Upper lobe of left lung (tissue), 6 donors: ENCODE measurements around the gene TCHH. TPM values are rescaled to one million over a fixed set of nuclear protein-coding genes. Genes with fewer than 3 reads are reported as not detected.

Experiments used
- ATAC-seq, 2 donors: fragments of 200-7000 bp; cut with Tn5 transposase; one replicate each; pipeline ENCODE4 v1.9.1; 2022; ENCODE audit warnings: mild to moderate bottlenecking in 2 of 2, moderate library complexity in 2 of 2; ENCODE audit not compliant: low FRiP score in 2 of 2
- DNase-seq, 2 donors: peaks; one replicate each; pipeline ENCODE4 v3.0.0-alpha.2; 2019 to 2020
- H3K27ac ChIP-seq, 4 donors: fragments of 200-600 bp; sonication (generic); one replicate each; pipeline ENCODE4 v1.5.1; 2016 to 2019
- H3K27me3 ChIP-seq, 4 donors: fragments of 200-600 bp; sonication (generic); one replicate each; pipeline ENCODE4 v1.5.1; 2017 to 2019
- H3K36me3 ChIP-seq, 4 donors: fragments of 200-600 bp; sonication (generic); one replicate each; pipeline ENCODE4 v1.5.1; 2016 to 2019
- H3K4me1 ChIP-seq, 4 donors: fragments of 200-600 bp; sonication (generic); one replicate each; pipeline ENCODE4 v1.5.1; 2018 to 2019
- H3K4me3 ChIP-seq, 4 donors: fragments of 200-600 bp; sonication (generic); one replicate each; pipeline ENCODE4 v1.5.1; 2017 to 2019; ENCODE audit warnings: mild to moderate bottlenecking in 2 of 4, moderate library complexity in 1 of 4
- H3K9me3 ChIP-seq, 4 donors: fragments of 200-600 bp; sonication (generic); one replicate each; pipeline ENCODE4 v1.5.1; 2018 to 2019
- EP300 ChIP-seq, 4 donors: sonication (generic); formaldehyde crosslinking; IDR thresholded peaks; one replicate each; pipeline ENCODE4 v1.5.1; 2017; ENCODE audit warnings: antibody characterized with exemption in 4 of 4, control low read depth in 2 of 4
- POLR2A ChIP-seq, 4 donors: fragments of 450-650 bp; IDR thresholded peaks; one replicate each; pipeline ENCODE4 v1.5.1; 2016 to 2017; ENCODE audit warnings: antibody characterized with exemption in 4 of 4, mild to moderate bottlenecking in 2 of 4
- POLR2AphosphoS5 ChIP-seq, 2 donors: sonication (generic); formaldehyde crosslinking; IDR thresholded peaks; one replicate each; pipeline ENCODE4 v1.5.1; 2017; ENCODE audit warnings: antibody characterized with exemption in 2 of 2
- WGBS, 2 donors: methylation state at CpG; one replicate each; pipeline ENCODE4 v1.1.5; 2017 to 2018; 5-methylcytosine and 5-hydroxymethylcytosine counted together
- total RNA-seq, 6 donors: library from RNA; depleted of rRNA in 4 of 6; stranded (reverse); fragments of >200 nt in 4 of 6; gene quantifications; one replicate each; pipeline versions ENCODE4 v1.1.0 to v1.2.1, GENCODE V29; 2016 to 2021
- TF ChIP-seq, protein P1 (sequence below), 6 experiments: fragments of 450-650 bp in 4 of 6; fragments of 200-600 bp in 2 of 6; sonication (generic) in 2 of 6; IDR thresholded peaks; one replicate each; pipeline ENCODE4 v1.5.1; 2016 to 2019; ENCODE audit warnings: antibody characterized with exemption in 6 of 6
- donor health status: DM: no; HTN: no; CAD: no; lungs with moderate emphysema.
- donor health status: DM: no; HTN: yes; CAD: no; lungs with severe emphysema.

Gene TCHH, protein sequence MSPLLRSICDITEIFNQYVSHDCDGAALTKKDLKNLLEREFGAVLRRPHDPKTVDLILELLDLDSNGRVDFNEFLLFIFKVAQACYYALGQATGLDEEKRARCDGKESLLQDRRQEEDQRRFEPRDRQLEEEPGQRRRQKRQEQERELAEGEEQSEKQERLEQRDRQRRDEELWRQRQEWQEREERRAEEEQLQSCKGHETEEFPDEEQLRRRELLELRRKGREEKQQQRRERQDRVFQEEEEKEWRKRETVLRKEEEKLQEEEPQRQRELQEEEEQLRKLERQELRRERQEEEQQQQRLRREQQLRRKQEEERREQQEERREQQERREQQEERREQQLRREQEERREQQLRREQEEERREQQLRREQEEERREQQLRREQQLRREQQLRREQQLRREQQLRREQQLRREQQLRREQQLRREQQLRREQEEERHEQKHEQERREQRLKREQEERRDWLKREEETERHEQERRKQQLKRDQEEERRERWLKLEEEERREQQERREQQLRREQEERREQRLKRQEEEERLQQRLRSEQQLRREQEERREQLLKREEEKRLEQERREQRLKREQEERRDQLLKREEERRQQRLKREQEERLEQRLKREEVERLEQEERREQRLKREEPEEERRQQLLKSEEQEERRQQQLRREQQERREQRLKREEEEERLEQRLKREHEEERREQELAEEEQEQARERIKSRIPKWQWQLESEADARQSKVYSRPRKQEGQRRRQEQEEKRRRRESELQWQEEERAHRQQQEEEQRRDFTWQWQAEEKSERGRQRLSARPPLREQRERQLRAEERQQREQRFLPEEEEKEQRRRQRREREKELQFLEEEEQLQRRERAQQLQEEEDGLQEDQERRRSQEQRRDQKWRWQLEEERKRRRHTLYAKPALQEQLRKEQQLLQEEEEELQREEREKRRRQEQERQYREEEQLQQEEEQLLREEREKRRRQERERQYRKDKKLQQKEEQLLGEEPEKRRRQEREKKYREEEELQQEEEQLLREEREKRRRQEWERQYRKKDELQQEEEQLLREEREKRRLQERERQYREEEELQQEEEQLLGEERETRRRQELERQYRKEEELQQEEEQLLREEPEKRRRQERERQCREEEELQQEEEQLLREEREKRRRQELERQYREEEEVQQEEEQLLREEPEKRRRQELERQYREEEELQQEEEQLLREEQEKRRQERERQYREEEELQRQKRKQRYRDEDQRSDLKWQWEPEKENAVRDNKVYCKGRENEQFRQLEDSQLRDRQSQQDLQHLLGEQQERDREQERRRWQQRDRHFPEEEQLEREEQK (N-terminal part only)
- total RNA-seq, result 1 to 10 TPM in 1 of 6 donors, under 1 TPM in 3, not detected in 2; 0.15 to 1.0 (median 0.24) TPM

DNA sequence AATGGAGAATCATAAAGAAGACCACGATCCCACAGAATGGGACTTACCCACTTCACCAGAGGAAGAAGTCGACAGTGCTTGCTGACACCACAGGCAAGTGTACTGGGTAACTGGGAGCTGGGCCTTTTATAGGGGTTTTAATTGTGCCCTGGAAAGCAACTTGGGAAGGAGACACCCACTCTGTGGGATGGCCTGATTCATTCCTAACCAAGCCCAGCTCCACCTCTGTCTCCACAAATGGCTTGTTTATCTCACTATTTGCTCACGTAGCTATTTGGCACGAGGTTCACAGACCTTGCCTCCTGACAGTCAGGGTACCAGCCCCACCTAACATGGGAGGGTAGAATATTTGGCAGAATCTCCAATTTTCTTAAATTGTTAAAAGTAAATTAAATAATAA lies at the start of gene TCHH:
Gene TCHH, minus strand, starts transcription at position 101 of the 400 bp plus-strand sequence. CDS start 1,364 bp downstream, outside the sequence.
- peaks cover 0 to 34% (median 17%) of the 10 kb centered on the region in 4 donors for H3K27me3 ChIP-seq
- 60 to 64% methylated on average over 4 of the region's 4 CpGs for WGBS, 2 donors

DNA sequence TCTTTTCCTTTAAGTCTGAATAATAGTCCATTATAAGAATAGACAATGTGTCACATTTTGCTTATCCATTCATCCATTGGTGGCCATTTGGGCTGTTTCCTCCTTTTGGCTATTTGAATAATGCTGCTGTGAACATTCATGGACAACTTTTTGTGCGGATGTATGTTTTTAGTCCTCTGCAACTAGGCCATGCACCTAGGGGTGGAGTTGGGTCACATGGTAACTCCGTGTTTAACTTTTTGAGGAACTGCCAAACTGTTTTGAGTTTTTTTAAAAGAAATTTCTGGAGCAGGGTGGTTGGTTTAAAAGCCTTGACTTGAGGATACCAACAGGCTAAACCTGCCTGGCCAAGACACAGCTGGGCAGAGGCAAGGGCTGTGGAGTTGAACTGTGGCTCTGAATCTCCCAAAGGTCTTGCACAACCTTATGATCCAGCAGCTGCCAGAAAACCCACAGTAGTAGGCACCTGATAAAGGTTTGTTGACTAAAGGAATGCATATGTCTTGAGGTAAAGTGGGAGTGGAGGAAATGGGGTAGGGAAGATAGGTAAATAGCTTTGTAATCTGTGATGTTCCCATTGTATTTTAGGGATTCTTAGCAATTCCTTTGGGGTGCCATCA lies 49.4 kb upstream of the TCHH start:
- H3K4me3 ChIP-seq, result no peak overlapping the region
- peaks cover 2 to 19% (median 6%) of the 10 kb centered on the region in 4 donors for H3K4me1 ChIP-seq
- no peaks in the 10 kb centered on the region for H3K27me3 ChIP-seq
- no peaks in the 10 kb centered on the region for H3K36me3 ChIP-seq
- DNase-seq (no peak), ATAC-seq (no peak)
- TF ChIP-seq POLR2AphosphoS5 (IDR thresholded peaks at IDR 0.05), result no peak
- no peak for TF ChIP-seq EP300 (IDR thresholded peaks at IDR 0.05)
- TF ChIP-seq POLR2A (IDR thresholded peaks at IDR 0.05), result no peak
- TF ChIP-seq, protein P1, sequence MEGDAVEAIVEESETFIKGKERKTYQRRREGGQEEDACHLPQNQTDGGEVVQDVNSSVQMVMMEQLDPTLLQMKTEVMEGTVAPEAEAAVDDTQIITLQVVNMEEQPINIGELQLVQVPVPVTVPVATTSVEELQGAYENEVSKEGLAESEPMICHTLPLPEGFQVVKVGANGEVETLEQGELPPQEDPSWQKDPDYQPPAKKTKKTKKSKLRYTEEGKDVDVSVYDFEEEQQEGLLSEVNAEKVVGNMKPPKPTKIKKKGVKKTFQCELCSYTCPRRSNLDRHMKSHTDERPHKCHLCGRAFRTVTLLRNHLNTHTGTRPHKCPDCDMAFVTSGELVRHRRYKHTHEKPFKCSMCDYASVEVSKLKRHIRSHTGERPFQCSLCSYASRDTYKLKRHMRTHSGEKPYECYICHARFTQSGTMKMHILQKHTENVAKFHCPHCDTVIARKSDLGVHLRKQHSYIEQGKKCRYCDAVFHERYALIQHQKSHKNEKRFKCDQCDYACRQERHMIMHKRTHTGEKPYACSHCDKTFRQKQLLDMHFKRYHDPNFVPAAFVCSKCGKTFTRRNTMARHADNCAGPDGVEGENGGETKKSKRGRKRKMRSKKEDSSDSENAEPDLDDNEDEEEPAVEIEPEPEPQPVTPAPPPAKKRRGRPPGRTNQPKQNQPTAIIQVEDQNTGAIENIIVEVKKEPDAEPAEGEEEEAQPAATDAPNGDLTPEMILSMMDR (IDR thresholded peaks at IDR 0.05), result no peak
- H3K27ac ChIP-seq, result peak overlapping the region in 1 of 4 donors; percentile 28
- H3K9me3 ChIP-seq, result no peaks in the 10 kb centered on the region
- WGBS, 2 donors, result 59 to 70% methylated on average over 2 of the region's 2 CpGs

More for the DNA sequence above, at the start of gene TCHH:
- H3K36me3 ChIP-seq, result no peaks in the 10 kb centered on the region
- TF ChIP-seq EP300 (IDR thresholded peaks at IDR 0.05) (no peak), POLR2A (IDR thresholded peaks at IDR 0.05) (no peak), POLR2AphosphoS5 (IDR thresholded peaks at IDR 0.05) (no peak)
- TF ChIP-seq, protein P1 (IDR thresholded peaks at IDR 0.05), result no peak
- H3K4me1 ChIP-seq, result peaks cover 25 to 28% (median 26%) of the 10 kb centered on the region in 4 donors
- DNase-seq (no peak), ATAC-seq (no peak)
- no peak within 1 kb of the TSS for H3K27ac ChIP-seq
- H3K9me3 ChIP-seq, result no peaks in the 10 kb centered on the region
- H3K4me3 ChIP-seq, result no peak within 1 kb of the TSS

DNA sequence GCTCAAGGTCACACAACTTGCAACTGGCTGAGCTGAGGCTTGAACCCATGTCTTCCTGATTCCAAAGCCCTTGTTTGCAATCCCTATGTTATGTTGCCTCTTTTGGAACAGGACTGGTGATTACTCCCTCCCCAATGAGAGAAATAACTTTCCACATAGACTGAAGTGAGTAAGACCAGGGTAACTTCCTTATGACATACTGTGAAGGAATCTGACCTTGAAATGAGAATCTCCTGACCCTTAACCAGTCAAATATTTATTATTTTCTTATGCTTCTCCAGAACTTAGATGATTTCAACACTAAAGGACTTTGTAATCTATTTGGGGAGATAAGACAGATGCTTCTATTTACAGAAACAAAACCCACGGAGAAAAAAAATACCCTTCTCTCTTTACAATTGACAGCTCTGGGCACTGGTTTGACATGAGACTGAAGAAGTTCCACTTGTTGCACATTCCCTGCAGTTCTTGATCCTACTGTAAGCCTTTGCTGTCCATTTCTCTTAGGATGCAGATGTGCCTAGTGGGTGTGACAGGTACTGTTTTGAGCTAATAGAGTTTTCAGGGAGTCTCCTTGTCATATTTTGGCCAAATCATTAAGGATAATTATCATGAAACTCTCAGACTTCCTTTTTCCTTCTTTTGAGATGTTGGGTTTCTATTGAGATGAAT lies 47.7 kb upstream of the TCHH start:
- no peaks in the 10 kb centered on the region for H3K27me3 ChIP-seq
- ATAC-seq (peak in 1 of 2 donors; percentile 66), DNase-seq (no peak)
- no peaks in the 10 kb centered on the region for H3K36me3 ChIP-seq
- H3K9me3 ChIP-seq, result no peaks in the 10 kb centered on the region
- TF ChIP-seq EP300 (IDR thresholded peaks at IDR 0.05), result no peak
- TF ChIP-seq POLR2A (IDR thresholded peaks at IDR 0.05), result no peak
- TF ChIP-seq POLR2AphosphoS5 (IDR thresholded peaks at IDR 0.05), result no peak
- TF ChIP-seq, protein P1 (IDR thresholded peaks at IDR 0.05), result no peak
- no peak overlapping the region for H3K4me3 ChIP-seq
- peaks cover 0 to 6% (median 1%) of the 10 kb centered on the region in 4 donors for H3K4me1 ChIP-seq
- 42 to 47% methylated on average over 1 of the region's 1 CpG for WGBS, 2 donors
- no peak overlapping the region for H3K27ac ChIP-seq

DNA sequence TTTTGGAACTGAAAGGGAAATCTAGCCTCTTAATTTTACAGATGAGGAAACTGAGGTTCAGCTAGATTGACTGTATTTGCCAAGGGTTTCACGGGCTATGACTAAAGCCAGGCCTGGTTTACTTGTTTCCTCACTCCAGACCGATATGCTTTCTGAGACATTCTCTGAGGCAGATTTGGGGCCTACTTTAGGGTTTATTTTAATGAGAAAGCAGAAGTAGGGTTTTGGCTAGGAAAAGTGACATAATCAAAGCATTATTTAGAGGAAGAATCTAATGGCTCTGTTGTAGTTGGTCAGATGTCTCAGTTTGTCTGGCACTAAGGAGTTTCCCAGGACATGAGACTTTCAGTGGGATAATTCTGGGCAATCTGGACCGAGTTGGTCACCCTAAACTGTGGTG lies 45.3 kb upstream of the TCHH start:
- 64 to 66% methylated on average over 3 of the region's 3 CpGs for WGBS, 2 donors
- TF ChIP-seq, protein P1 (IDR thresholded peaks at IDR 0.05), result no peak
- TF ChIP-seq POLR2AphosphoS5 (IDR thresholded peaks at IDR 0.05) (no peak), EP300 (IDR thresholded peaks at IDR 0.05) (no peak)
- peak in 1 of 2 donors; percentile 70 for ATAC-seq

More for the DNA sequence above, 45.3 kb upstream of the TCHH start:
- H3K27me3 ChIP-seq, result no peaks in the 10 kb centered on the region
- no peaks in the 10 kb centered on the region for H3K9me3 ChIP-seq
- no peak overlapping the region for H3K4me3 ChIP-seq
- no peaks in the 10 kb centered on the region for H3K36me3 ChIP-seq
- no peak for DNase-seq
- H3K27ac ChIP-seq, result peak overlapping the region in 1 of 4 donors; percentile 54
- H3K4me1 ChIP-seq, result no peaks in the 10 kb centered on the region
